K562 (cell line): Measurements from ENCODE around the gene VWA7. TPM values are rescaled to one million over a fixed set of nuclear protein-coding genes. Genes with fewer than 3 reads are reported as not detected.

Source experiments
- CCAR2 ChIP-seq: fragments of 200-400 bp; formaldehyde crosslinking; IDR thresholded peaks from 2 replicates; pipeline ENCODE4 v1.6.1; 2017; ENCODE audit warnings: mild to moderate bottlenecking, low read depth, low read length
- DMBX1 ChIP-seq: fragments of 250-450 bp; sonication (Bioruptor Pico); IDR thresholded peaks from 2 replicates; pipeline ENCODE4 v1.8.0; 2022; ENCODE audit warnings: inconsistent platforms, mild to moderate bottlenecking, moderate library complexity, borderline replicate concordance
- HDAC6 ChIP-seq: IDR thresholded peaks from 2 replicates; pipeline ENCODE4 v1.6.1; 2012; ENCODE audit warnings: low read depth, mild to moderate bottlenecking, control low read depth, inconsistent platforms, low read length, moderate library complexity
- KHSRP ChIP-seq: fragments of 450-650 bp; IDR thresholded peaks from 2 replicates; pipeline ENCODE4 v1.6.1; 2017
- NR2C1 ChIP-seq, 2 experiments: fragments of 450-650 bp; IDR thresholded peaks; 2 replicates each; pipeline ENCODE4 v1.6.1; 2017; ENCODE audit warnings: mild to moderate bottlenecking in 2 of 2, antibody characterized with exemption in 1 of 2, inconsistent platforms in 1 of 2, missing compliant biosample characterization in 1 of 2, missing genetic modification characterization in 1 of 2
- OTX1 ChIP-seq: fragments of 450-650 bp; formaldehyde crosslinking; IDR thresholded peaks from 2 replicates; pipeline ENCODE4 v1.4.0; 2022; ENCODE audit warnings: mild to moderate bottlenecking
- POLR2AphosphoS5 ChIP-seq: IDR thresholded peaks from 2 replicates; pipeline ENCODE4 v1.6.1; 2011; ENCODE audit warnings: mild to moderate bottlenecking, low read depth, low read length, moderate library complexity; ENCODE audit not compliant: control insufficient read depth, insufficient read depth
- SIRT6 ChIP-seq: IDR thresholded peaks from one replicate; pipeline ENCODE4 v1.6.1; 2012; ENCODE audit warnings: low read depth, mild to moderate bottlenecking, control low read depth, inconsistent platforms, low read length, moderate library complexity
- TGIF2 ChIP-seq: sonication (generic); formaldehyde crosslinking; IDR thresholded peaks from 2 replicates; pipeline ENCODE4 v1.8.1; 2022; ENCODE audit warnings: mild to moderate bottlenecking, missing genetic modification reagents, moderate library complexity
- THRAP3 ChIP-seq: fragments of 450-650 bp; IDR thresholded peaks from 2 replicates; pipeline ENCODE4 v1.6.1; 2016; ENCODE audit warnings: mild to moderate bottlenecking, inconsistent platforms, borderline replicate concordance
- ZNF140 ChIP-seq: fragments of 250-450 bp; sonication (Bioruptor Pico); IDR thresholded peaks from 2 replicates; pipeline ENCODE4 v1.8.0; 2021; ENCODE audit warnings: moderate library complexity, mild to moderate bottlenecking, inconsistent platforms
- ZNF316 ChIP-seq: fragments of 450-650 bp; IDR thresholded peaks from 2 replicates; pipeline ENCODE4 v1.6.1; 2016
- ZNF354B ChIP-seq: fragments of 250-450 bp; sonication (Bioruptor Pico); IDR thresholded peaks from 2 replicates; pipeline ENCODE4 v1.4.0; 2020
- ZNF584 ChIP-seq: fragments of 200-800 bp; sonication (Bioruptor generic); IDR thresholded peaks from 2 replicates; pipeline ENCODE4 v1.6.1; 2016; ENCODE audit warnings: low read depth, mild to moderate bottlenecking, missing genetic modification characterization, missing compliant biosample characterization
- ZNF717 ChIP-seq: fragments of 250-450 bp; sonication (Bioruptor Pico); IDR thresholded peaks from 2 replicates; pipeline ENCODE4 v1.5.0; 2021
- polyA plus RNA-seq, 8 experiments: library from polyadenylated mRNA; depleted of rRNA in 4 of 8; stranded (reverse) in 5 of 8; unstranded in 3 of 8; fragments of >200 nt; fragmentation: Nextera tagmentation in 2 of 8; fragmentation: Illumina TruSeq in 1 of 8; extraction: Ambion mirVana in 2 of 8; extraction: Trizol in 1 of 8; gene quantifications; 2 replicates each; pipeline versions ENCODE4 v1.2.1 to v1.2.3, GENCODE V29; 2011 to 2014; ENCODE audit warnings: inconsistent platforms in 1 of 8, missing spikeins in 1 of 8
- total RNA-seq, 7 experiments: library from RNA; depleted of rRNA in 6 of 7; stranded (reverse); fragments of >200 nt in 6 of 7; fragmentation: Illumina TruSeq in 2 of 7; extraction: Trizol in 2 of 7; gene quantifications; 2 replicates each; pipeline versions ENCODE4 v1.2.1 to v1.2.3, GENCODE V29; 2011 to 2021; ENCODE audit warnings: low replicate concordance in 1 of 7
- TF ChIP-seq, protein P1 (sequence below), 2 experiments: fragments of 450-650 bp in 1 of 2; IDR thresholded peaks; 2 replicates each; pipeline ENCODE4 v1.6.1; 2011 to 2017; ENCODE audit warnings: low read depth in 2 of 2, antibody characterized with exemption in 1 of 2, borderline replicate concordance in 1 of 2, low read length in 1 of 2, mild to moderate bottlenecking in 1 of 2, mixed read lengths in 1 of 2; ENCODE audit not compliant: control insufficient read depth in 1 of 2
- TF ChIP-seq, protein P2 (sequence below): fragments of 450-650 bp; formaldehyde crosslinking; IDR thresholded peaks from 2 replicates; pipeline ENCODE4 v1.4.0; 2022; ENCODE audit warnings: mild to moderate bottlenecking, moderate library complexity
- TF ChIP-seq, protein P3 (sequence below): sonication (generic); formaldehyde crosslinking; IDR thresholded peaks from 2 replicates; pipeline ENCODE4 v1.8.0; 2022; ENCODE audit warnings: mild to moderate bottlenecking, missing genetic modification reagents
- TF ChIP-seq, protein P4 (sequence below), 2 experiments: fragments of 450-650 bp; IDR thresholded peaks; 2 replicates each; pipeline ENCODE4 v1.6.1; 2016

Gene VWA7
- total and polyA plus RNA-seq, 9 of the 15 experiments (the other 6 are each of a cell fraction or from before 2014, with no cell fraction given), result 0.18 to 2.9 (median 0.95) TPM

DNA sequence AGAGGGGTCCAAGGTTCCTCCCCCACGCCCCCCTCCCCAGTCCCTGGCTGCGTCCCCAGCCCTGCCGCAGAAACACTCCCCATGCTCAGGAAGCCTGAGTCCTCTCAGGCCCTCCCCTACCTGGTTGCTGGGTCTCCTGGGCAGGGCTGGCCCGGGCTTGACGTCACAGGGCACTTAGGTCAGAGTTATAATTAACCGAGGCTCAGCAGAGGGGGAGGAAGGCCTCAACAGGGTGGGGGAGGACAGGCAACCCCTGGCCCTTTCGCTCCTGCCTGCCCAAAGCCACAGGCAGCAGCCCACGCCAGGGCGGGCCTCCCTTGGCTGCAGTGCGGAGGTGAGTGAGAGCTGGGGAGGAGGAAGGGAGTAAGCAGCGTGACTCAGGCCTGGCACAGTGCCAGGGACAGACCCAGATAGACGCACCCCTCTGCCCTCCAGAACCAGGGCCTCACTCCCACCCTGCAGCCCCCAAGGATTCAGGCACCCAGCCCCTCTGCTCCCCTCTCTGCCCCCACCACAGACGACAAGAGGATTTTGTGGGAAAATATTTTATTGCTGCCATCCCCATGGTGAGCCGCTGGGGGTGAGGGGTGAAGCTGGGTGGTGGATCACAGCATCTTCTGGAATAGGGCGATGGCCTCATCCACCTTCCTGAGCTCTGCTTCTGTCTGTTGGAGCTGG is at the start of gene VWA7 (continued):
- TF ChIP-seq, protein P1, sequence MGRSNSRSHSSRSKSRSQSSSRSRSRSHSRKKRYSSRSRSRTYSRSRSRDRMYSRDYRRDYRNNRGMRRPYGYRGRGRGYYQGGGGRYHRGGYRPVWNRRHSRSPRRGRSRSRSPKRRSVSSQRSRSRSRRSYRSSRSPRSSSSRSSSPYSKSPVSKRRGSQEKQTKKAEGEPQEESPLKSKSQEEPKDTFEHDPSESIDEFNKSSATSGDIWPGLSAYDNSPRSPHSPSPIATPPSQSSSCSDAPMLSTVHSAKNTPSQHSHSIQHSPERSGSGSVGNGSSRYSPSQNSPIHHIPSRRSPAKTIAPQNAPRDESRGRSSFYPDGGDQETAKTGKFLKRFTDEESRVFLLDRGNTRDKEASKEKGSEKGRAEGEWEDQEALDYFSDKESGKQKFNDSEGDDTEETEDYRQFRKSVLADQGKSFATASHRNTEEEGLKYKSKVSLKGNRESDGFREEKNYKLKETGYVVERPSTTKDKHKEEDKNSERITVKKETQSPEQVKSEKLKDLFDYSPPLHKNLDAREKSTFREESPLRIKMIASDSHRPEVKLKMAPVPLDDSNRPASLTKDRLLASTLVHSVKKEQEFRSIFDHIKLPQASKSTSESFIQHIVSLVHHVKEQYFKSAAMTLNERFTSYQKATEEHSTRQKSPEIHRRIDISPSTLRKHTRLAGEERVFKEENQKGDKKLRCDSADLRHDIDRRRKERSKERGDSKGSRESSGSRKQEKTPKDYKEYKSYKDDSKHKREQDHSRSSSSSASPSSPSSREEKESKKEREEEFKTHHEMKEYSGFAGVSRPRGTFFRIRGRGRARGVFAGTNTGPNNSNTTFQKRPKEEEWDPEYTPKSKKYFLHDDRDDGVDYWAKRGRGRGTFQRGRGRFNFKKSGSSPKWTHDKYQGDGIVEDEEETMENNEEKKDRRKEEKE (IDR thresholded peaks at IDR 0.05; ENCODE audit: borderline replicate concordance in 1 of 2, control insufficient read depth in 1 of 2, low read depth in 2 of 2, low read length in 1 of 2), result peak in 1 of 2 experiments; percentile 93; a peak in 3 of 4 replicates
- TF ChIP-seq ZNF316 (peak; percentile 89), THRAP3 (peak; percentile 31; the same call in 1 of the 2 replicates), POLR2AphosphoS5 (peak; percentile 88), KHSRP (peak; percentile 75), DMBX1 (CRISPR knock-in tag) (peak; percentile 71; the same call in 1 of the 2 replicates), CCAR2 (peak; percentile 74; the same call in 1 of the 2 replicates), ZNF584 (CRISPR knock-in tag) (peak; percentile 87), SIRT6 (no peak), NR2C1 (IDR thresholded peaks at IDR 0.05) (no peak), NR2C1 (tag; IDR thresholded peaks at IDR 0.05) (peak; percentile 77), TGIF2 (CRISPR knock-in tag) (no peak), HDAC6 (0 out of 2 replicates have a peak, but pooled peaks have one; percentile 43), ZNF354B (CRISPR knock-in tag) (no peak), ZNF717 (CRISPR knock-in tag) (no peak), OTX1 (peak; percentile 78), ZNF140 (CRISPR knock-in tag) (no peak)
- TF ChIP-seq, protein P2, sequence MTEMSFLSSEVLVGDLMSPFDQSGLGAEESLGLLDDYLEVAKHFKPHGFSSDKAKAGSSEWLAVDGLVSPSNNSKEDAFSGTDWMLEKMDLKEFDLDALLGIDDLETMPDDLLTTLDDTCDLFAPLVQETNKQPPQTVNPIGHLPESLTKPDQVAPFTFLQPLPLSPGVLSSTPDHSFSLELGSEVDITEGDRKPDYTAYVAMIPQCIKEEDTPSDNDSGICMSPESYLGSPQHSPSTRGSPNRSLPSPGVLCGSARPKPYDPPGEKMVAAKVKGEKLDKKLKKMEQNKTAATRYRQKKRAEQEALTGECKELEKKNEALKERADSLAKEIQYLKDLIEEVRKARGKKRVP, result no peak; the same call in 1 of the 2 replicates
- TF ChIP-seq, protein P3, sequence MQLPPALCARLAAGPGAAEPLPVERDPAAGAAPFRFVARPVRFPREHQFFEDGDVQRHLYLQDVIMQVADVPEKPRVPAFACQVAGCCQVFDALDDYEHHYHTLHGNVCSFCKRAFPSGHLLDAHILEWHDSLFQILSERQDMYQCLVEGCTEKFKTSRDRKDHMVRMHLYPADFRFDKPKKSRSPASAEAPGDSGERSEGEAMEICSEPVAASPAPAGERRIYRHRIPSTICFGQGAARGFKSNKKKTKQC (CRISPR knock-in tag), result peak; percentile 93
- TF ChIP-seq, protein P4, sequence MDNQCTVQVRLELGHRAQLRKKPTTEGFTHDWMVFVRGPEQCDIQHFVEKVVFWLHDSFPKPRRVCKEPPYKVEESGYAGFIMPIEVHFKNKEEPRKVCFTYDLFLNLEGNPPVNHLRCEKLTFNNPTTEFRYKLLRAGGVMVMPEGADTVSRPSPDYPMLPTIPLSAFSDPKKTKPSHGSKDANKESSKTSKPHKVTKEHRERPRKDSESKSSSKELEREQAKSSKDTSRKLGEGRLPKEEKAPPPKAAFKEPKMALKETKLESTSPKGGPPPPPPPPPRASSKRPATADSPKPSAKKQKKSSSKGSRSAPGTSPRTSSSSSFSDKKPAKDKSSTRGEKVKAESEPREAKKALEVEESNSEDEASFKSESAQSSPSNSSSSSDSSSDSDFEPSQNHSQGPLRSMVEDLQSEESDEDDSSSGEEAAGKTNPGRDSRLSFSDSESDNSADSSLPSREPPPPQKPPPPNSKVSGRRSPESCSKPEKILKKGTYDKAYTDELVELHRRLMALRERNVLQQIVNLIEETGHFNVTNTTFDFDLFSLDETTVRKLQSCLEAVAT (IDR thresholded peaks at IDR 0.05), result peak in 1 of 2 experiments; percentile 92; a peak in 2 of 4 replicates
